SK-N-DZ (cell line): ENCODE results near the gene MAGIX. TPM values are rescaled to one million over a fixed set of nuclear protein-coding genes. Genes with fewer than 3 reads are reported as not detected.
"Not testable (repeated sequence)": the region's sequence is repeated elsewhere in the genome, so short reads cannot be mapped to it uniquely, and the experiment has no call there.

Source experiments
- DNase-seq: peaks from one replicate; pipeline ENCODE4 v3.0.0-alpha.2; 2015; ENCODE audit warnings: low spot score
- polyA plus RNA-seq, 2 experiments: library from polyadenylated mRNA; depleted of rRNA; stranded (reverse); fragments of >200 nt; gene quantifications; 2 replicates each; pipeline ENCODE4 v1.2.3, GENCODE V29; 2014

The MAGIX gene
- polyA plus RNA-seq (2014; cell fraction: cytosol; rRNA removed), result 1.3 and 4.1 TPM in 2 replicates
- 1.5 and 8.2 TPM in 2 replicates for polyA plus RNA-seq (2014; cell fraction: nucleus; rRNA removed)

- DNase-seq, result no peak
Observed at GRCh38 chrX:49162620-49163019, at the start of gene MAGIX. Gene MAGIX, plus strand, starts transcription at chrX:49162758. Its CDS starts 132 bp downstream, at chrX:49162890.

GRCh38 chrX:49116076-49116475, 46.5 kb upstream of the MAGIX start:
- DNase-seq, result no peak

- DNase-seq, result no peak
Observed at GRCh38 chrX:49116716-49117115, 45.8 kb upstream of the MAGIX start.

- DNase-seq, result no peak
Observed at GRCh38 chrX:49117581-49117980, 45.0 kb upstream of the MAGIX start.

- no peak for DNase-seq
Observed at GRCh38 chrX:49120091-49120490, 42.5 kb upstream of the MAGIX start.

GRCh38 chrX:49122499-49122898, 40.1 kb upstream of the MAGIX start:
- DNase-seq, result no peak

GRCh38 chrX:49127742-49128258, 34.8 kb upstream of the MAGIX start:
- DNase-seq, result not testable (repeated sequence)

- DNase-seq, result no peak
Observed at GRCh38 chrX:49129427-49129826, 33.1 kb upstream of the MAGIX start.

GRCh38 chrX:49132275-49132674, 30.3 kb upstream of the MAGIX start:
- not testable (repeated sequence) for DNase-seq

- DNase-seq, result no peak
Observed at GRCh38 chrX:49133759-49134158, 28.8 kb upstream of the MAGIX start.

- no peak for DNase-seq
Observed at GRCh38 chrX:49137492-49137891, 25.1 kb upstream of the MAGIX start.

- no peak for DNase-seq
Observed at GRCh38 chrX:49139713-49140112, 22.8 kb upstream of the MAGIX start.

- DNase-seq, result not testable (repeated sequence)
Observed at GRCh38 chrX:49142264-49142663, 20.3 kb upstream of the MAGIX start.

GRCh38 chrX:49143154-49143553, 19.4 kb upstream of the MAGIX start:
- not testable (repeated sequence) for DNase-seq

- no peak for DNase-seq
Observed at GRCh38 chrX:49147282-49147681, 15.3 kb upstream of the MAGIX start.

- DNase-seq, result no peak
Observed at GRCh38 chrX:49147936-49148335, 14.6 kb upstream of the MAGIX start.

- DNase-seq, result not testable (repeated sequence)
Observed at GRCh38 chrX:49148390-49149100, 14.0 kb upstream of the MAGIX start.

GRCh38 chrX:49149291-49149690, 13.3 kb upstream of the MAGIX start:
- DNase-seq, result not testable (repeated sequence)

- no peak for DNase-seq
Observed at GRCh38 chrX:49153467-49153866, 9.1 kb upstream of the MAGIX start.

- peak; percentile 70 for DNase-seq
Observed at GRCh38 chrX:49155243-49155899, 7.2 kb upstream of the MAGIX start.

GRCh38 chrX:49155900-49156837, 6.4 kb upstream of the MAGIX start:
- peak; percentile 88 for DNase-seq

GRCh38 chrX:49157194-49157593, 5.4 kb upstream of the MAGIX start:
- no peak for DNase-seq
